Measurements from ENCODE around the gene ZNF549. TPM values are rescaled to one million over a fixed set of nuclear protein-coding genes. Genes with fewer than 3 reads are reported as not detected.

The ZNF549 gene
- total RNA-seq, 1 experiment from 2014 or later, result not detected

DNA sequence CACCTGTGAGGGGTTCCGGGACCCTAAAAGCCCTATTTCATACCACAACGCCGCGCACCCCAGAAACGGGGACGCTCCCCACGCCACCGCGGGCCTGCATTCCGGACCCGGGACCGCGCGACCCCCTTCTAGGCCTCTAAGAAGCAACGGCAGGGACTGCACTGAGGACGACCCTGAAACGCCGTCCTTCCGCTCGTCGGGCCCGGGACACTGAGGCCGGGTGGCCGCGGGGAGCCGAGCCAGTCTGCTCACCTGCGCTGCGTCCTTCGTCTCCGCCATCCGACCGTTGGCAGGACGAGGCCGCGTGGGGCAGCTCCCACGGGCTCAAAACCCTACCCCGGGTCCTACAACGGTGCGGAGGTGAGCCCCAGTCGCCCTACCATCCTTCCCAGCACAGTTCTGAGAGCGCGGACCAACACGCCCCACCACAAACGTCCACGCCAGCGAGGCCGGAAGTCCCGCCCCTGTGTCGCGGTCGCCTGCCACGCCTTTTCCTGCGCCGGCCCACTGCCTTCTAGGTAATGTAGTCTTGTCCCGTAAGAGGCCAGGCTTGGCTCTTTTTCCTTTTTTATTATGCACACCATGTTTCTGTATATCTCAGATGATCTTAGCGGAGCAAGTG is 32.4 kb downstream of the ZNF549 start, which contains the start of gene ZNF550:
Gene ZNF550 (minus strand): TSS at position 460 of the 622 bp plus-strand sequence. CDS start 181 bp downstream, at position 279.
- ChIA-PET CTCF (no interaction called here), RAD21 (ENCODE audit: low non-redundant PET in 1 of 2, low total read pairs in 2 of 2, uncharacterized antibody in 2 of 2, unreplicated experiment in 2 of 2) (no interaction called here), POLR2A (no interaction called here)
- intact Hi-C loops (cut with micrococcal nuclease), result no loop called here
- Histone ChIP-seq H3K27me3 (ENCODE audit: insufficient read depth, low read length) (no peaks in the 10 kb centered on the region), H3K4me1 (ENCODE audit: control insufficient read depth in 1 of 2, insufficient read depth in 2 of 2, low read length in 2 of 2) (no peaks in the 10 kb centered on the region), H3K9me3 (ENCODE audit: control insufficient read depth in 1 of 2, insufficient read depth in 1 of 2, low read depth in 1 of 2, low read length in 2 of 2) (peaks cover 8 to 25% of the 10 kb centered on the region in 2 experiments; a peak in 2 of 4 replicates), H3K36me3 (ENCODE audit: control insufficient read depth in 1 of 2, insufficient read depth in 2 of 2, low read length in 2 of 2) (no peaks in the 10 kb centered on the region), H3K9ac (ENCODE audit: low read length) (peak within 1 kb of the TSS; percentile 27; the same call in 1 of the 2 replicates), H3K9me2 (ENCODE audit: insufficient read depth) (no peaks in the 10 kb centered on the region), H3K4me3 (replicated peaks in 1 of 2; ENCODE audit: low read depth in 1 of 2, low read length in 2 of 2) (peak within 1 kb of the TSS; percentile 54 to 55), H3K79me2 (ENCODE audit: insufficient read depth, low read length) (no peaks in the 10 kb centered on the region), H4K20me1 (ENCODE audit: insufficient read depth) (no peaks in the 10 kb centered on the region), H3K4me2 (ENCODE audit: low read length) (peak within 1 kb of the TSS; percentile 61), H3K27ac (ENCODE audit: low read depth, low read length) (no peak within 1 kb of the TSS; the same call in 1 of the 2 replicates), H2AFZ (ENCODE audit: low read depth, low read length, poor library complexity, severe bottlenecking) (no peak within 1 kb of the TSS)
- TF ChIP-seq CEBPB (IDR thresholded peaks at IDR 0.05; ENCODE audit: low read depth), result no peak
- TF ChIP-seq CBX3 (IDR thresholded peaks at IDR 0.05; ENCODE audit: low read depth), result no peak
- peak; percentile 35; the same call in 1 of the 2 replicates for TF ChIP-seq POLR2AphosphoS5 (IDR thresholded peaks at IDR 0.05; ENCODE audit: low read depth, low read length)
- TF ChIP-seq, protein P1, sequence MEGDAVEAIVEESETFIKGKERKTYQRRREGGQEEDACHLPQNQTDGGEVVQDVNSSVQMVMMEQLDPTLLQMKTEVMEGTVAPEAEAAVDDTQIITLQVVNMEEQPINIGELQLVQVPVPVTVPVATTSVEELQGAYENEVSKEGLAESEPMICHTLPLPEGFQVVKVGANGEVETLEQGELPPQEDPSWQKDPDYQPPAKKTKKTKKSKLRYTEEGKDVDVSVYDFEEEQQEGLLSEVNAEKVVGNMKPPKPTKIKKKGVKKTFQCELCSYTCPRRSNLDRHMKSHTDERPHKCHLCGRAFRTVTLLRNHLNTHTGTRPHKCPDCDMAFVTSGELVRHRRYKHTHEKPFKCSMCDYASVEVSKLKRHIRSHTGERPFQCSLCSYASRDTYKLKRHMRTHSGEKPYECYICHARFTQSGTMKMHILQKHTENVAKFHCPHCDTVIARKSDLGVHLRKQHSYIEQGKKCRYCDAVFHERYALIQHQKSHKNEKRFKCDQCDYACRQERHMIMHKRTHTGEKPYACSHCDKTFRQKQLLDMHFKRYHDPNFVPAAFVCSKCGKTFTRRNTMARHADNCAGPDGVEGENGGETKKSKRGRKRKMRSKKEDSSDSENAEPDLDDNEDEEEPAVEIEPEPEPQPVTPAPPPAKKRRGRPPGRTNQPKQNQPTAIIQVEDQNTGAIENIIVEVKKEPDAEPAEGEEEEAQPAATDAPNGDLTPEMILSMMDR (IDR thresholded peaks at IDR 0.05 in 2 of 3, conservative IDR thresholded peaks at IDR 0.05 in 1 of 3; ENCODE audit: borderline replicate concordance in 1 of 3, insufficient read depth in 1 of 3, low read depth in 2 of 3, low read length in 2 of 3), result no peak
- TF ChIP-seq, protein P2, sequence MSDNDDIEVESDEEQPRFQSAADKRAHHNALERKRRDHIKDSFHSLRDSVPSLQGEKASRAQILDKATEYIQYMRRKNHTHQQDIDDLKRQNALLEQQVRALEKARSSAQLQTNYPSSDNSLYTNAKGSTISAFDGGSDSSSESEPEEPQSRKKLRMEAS (IDR thresholded peaks at IDR 0.05), result no peak
- TF ChIP-seq JUND (IDR thresholded peaks at IDR 0.05), result no peak
- no peak for TF ChIP-seq ZNF274 (IDR thresholded peaks at IDR 0.05; ENCODE audit: low read depth, low read length)
- TF ChIP-seq, protein P3, sequence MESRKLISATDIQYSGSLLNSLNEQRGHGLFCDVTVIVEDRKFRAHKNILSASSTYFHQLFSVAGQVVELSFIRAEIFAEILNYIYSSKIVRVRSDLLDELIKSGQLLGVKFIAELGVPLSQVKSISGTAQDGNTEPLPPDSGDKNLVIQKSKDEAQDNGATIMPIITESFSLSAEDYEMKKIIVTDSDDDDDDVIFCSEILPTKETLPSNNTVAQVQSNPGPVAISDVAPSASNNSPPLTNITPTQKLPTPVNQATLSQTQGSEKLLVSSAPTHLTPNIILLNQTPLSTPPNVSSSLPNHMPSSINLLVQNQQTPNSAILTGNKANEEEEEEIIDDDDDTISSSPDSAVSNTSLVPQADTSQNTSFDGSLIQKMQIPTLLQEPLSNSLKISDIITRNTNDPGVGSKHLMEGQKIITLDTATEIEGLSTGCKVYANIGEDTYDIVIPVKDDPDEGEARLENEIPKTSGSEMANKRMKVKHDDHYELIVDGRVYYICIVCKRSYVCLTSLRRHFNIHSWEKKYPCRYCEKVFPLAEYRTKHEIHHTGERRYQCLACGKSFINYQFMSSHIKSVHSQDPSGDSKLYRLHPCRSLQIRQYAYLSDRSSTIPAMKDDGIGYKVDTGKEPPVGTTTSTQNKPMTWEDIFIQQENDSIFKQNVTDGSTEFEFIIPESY (IDR thresholded peaks at IDR 0.05; ENCODE audit: extremely low read depth, insufficient replicate concordance, low read length), result no peak
- TF ChIP-seq SRF (IDR thresholded peaks at IDR 0.05; ENCODE audit: low read depth), result no peak
- DNase-seq (ENCODE audit: low read depth, low spot score), result peak; percentile 26
- TSS peak; percentile 78 for BruUV-seq (replicated peaks)
- ATAC-seq, result peak; percentile 98
